LNCAP (cell line): ENCODE measurements around the gene HS3ST6.

ENCODE experiments used
- CTCF ChIP-seq: fragments of 450-650 bp; IDR thresholded peaks from 2 replicates; pipeline ENCODE4 v1.5.1; 2017; ENCODE audit warnings: mild to moderate bottlenecking

Gene HS3ST6

DNA sequence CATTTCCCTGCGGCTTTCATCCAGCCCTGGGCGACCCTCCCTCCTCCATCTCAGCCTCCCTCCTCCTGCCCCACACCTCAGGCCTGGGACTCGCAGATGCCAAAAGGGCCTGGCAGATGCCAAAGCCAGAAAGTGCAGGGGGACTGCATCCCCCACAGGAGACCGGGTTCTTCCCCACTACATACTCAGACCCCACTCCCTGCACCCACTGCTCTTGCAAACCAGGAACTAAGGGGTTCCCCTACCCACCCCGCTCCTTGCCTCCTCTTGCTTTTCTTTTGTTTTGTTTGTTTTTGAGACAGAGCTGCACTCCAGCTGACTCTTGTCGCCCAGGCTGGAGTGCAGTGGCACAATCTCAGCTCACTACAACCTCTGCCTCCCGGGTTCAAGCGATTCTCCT, 3.2 kb downstream of the HS3ST6 start:
- TF ChIP-seq CTCF, result no peak

GRCh38 chr16:1914084-1914608, 4.1 kb downstream of the HS3ST6 start:
- no peak for TF ChIP-seq CTCF

DNA sequence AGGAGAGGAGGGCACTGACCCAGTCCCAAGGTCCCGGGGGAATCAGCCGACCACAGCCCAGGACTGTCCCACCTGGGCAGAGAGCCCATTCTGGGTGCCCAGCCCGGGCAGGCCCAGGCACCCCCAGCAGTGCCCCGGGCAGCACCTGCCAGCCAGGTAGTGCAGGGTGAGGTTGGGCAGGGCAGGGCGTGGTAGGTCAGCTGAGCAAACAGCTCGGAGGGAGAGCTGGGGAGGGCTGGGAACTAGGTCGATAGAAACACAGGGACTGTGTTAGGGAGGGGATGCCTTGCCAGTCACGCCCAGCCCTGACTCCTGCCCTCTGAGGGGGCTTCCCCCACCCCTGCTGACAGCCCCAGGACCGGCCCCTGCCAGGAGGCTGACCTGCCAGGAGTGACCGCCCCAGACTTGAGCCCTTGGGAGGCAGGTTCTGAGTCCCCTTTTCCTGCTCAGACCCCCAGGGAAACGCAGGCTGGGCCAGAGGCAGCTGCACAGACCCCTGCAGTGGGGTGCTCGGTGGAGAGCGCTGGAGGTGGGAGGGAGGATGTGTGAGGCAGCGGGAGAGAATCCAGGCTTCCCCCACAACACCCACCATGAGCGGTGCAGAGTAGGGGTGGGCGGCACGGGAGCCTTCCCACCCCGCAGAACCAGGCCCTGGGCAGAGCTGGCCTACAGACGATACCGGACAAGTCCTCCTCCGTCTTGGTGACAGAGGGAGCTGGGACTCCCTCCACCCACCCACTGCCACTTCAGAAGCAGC, 4.7 kb downstream of the HS3ST6 start:
- no peak for TF ChIP-seq CTCF

DNA sequence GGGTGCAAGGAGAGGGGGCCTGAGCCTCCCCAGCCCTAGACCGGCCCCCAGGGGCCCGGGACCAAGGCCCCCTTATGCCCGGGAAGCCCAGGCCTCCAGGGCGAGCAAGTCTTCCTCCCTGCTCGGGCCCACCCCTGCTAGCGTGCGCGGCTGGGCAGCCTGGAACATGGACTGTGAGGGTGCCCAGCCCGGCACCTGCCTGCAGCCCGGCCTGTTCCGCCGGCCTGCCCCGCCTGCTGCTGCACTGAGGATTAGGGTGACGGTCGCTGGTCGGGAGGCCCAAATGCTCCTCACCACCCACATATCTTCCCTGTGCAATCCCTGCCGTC, 6.0 kb downstream of the HS3ST6 start:
- no peak for TF ChIP-seq CTCF

DNA sequence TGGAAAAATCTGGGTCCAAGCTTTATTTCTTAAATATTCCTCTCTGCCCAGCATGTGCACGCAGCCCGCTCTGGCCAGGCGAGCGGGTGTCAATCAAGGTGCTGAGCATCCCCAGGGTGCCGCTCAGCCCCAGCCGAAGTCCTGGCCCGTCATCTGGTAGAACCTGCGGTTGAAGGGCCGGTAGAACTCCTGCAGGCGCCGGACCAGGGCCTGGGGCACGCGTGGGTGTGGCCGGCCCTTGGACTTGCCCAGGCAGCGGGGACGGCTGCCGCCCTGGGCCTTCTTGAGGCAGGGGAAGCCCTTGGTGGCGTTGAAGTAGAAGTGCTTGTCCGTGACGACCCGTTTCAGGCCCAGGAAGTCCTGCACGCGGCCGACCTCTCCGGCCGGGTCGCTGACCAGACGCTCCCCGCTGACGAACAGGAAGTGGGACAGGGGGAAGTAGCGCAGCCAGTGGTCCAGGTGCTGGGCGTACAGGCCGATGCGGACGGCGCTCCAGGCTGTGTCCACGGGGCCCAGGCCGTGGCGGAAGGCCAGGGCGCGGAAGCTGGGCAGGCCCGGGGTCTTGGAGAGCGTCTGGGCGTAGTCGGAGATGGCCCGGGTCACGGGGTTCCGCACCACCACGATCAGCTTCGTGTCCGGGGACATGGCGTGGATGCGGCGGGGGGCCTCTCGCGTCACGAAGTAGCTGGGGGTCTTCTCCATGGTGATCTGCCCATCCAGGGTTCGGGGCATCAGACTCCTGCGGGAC, 6.6 kb downstream of the HS3ST6 start:
- TF ChIP-seq CTCF, result no peak

DNA sequence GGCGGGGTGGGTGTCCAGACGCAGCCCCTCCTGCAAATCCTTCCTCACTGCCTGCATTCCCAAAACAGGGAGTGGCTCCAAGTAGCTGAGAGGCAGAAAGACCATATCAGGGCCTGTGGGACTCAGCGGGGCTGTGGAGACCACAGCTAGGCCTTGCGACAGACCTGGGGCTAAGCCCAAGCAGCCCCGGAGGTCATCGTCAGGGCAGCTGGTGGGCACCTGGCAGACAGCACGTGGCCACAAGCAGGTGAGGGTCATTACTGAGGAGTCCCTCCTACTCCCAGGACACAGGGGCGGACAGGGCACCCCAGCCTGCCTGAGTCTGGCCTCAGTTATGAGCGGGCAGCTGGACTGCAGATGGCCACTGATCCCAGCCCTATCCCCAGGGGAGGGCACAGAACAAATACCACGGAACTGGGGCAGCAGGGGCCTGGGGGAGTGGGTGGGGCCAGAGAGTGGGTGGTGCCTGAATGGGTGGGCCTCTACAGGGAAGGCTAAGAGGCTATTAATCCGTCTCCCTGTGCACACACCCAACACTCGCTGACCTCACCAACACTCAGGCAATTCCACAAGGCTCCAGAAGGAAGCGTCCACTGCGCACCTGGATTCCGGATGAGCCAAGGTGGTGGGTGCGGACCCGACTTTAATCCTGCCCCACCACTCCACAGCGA, 8.5 kb downstream of the HS3ST6 start:
- TF ChIP-seq CTCF, result no peak

GRCh38 chr16:1908983-1909382, 9.2 kb downstream of the HS3ST6 start:
- TF ChIP-seq CTCF, result no peak
